Hypothalamus (tissue), 51 donors: Measurements from ENCODE around the gene SOX13.

Experiments
- DNase-seq, 51 donors: peaks; one replicate each; lab custom pipeline; 2025; lab: John Stamatoyannopoulos, UW

Gene SOX13

DNA sequence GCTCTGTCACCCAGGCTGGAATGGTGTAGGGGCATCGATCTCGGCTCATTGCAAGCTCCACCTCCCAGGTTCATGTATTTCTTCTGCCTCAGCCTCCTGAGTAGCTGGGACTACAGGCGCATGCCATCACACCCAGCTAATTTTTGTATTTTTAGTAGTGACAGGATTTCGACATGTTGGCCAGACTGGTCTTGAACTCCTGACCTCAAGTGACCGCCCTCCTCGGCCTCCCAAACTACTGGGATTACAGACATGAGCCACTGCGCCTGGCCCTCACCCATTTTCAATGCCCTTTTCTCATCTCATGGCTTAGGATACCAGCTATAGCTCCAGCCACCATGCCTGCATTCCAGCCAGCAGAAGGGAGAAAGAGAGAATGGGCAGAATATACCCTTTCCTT, 12.9 kb upstream of the SOX13 start:
- no peak for DNase-seq

GRCh38 chr1:204062106-204062505, 10.8 kb upstream of the SOX13 start:
- no peak for DNase-seq

- DNase-seq: peak in 41 of 51 donors; percentile 23 to 92 (median 65)
Observed at GRCh38 chr1:204065174-204065985, 7.5 kb upstream of the SOX13 start.

DNA sequence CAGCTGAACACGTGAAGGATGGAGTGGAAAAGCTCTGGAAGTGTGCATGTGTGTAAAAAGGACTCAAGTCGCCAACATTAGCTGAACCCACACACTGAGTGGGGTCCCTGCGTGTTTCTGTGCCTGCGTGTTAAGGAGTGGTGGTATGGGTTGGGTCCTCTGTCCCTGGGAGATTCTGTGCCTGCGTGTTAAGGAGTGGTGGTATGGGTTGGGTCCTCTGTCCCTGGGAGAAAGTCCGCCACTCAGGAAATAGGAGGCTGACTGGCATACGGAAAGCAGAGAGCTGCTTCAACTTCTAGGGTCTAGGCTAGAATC, 7.0 kb upstream of the SOX13 start:
- DNase-seq: peak in 1 of 51 donors; percentile 10

GRCh38 chr1:204067935-204068334, 5.0 kb upstream of the SOX13 start:
- no peak for DNase-seq

- DNase-seq: no peak
Observed at GRCh38 chr1:204069887-204070286, 3.0 kb upstream of the SOX13 start.

DNA sequence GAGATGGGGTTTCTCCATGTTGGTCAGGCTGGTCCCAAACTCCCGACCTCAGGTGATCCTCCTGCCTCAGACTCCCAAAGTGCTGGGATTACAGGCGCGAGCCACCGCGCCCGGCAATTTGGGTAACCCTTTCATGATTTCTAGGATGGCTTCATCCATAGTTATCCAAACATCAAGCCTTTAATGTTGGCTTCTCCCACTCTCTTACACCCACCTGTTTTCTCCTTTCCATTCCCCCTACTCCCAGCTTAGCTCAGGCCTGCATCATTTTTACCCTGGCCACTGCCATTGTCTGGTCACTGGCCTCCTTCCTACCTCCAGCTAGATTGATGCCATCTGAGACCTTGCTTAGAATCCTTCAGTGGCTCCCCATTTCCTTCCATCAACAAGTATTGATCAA, 2.0 kb upstream of the SOX13 start:
- no peak for DNase-seq

DNA sequence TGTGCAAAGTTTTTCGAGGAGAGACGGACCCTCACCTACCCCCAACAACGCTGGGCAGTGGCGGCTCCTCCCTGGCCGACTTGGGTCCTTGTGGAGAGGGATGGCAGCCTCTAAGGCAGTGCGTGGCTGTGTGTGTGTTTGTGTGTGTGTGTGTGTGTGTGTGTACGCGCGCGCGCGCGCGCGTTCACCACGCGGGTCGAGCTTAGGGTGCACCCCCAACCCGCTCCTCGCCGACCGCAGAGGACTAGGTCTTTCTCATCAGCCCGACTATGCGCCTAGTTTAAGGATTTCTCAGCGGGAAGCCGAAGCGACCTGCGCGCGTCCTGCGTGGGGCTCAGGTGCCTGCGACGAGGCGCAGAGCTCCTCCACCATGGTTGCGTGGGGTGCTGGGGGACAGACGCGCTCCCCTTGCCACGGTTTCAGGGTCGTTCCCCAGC, 940 bp downstream of the SOX13 start:
- DNase-seq: peak in 4 of 51 donors; percentile 51 to 77 (median 55)

- DNase-seq: peak in 35 of 51 donors; percentile 19 to 78 (median 55)
Observed at GRCh38 chr1:204074274-204075138, 1.6 kb downstream of the SOX13 start.

DNA sequence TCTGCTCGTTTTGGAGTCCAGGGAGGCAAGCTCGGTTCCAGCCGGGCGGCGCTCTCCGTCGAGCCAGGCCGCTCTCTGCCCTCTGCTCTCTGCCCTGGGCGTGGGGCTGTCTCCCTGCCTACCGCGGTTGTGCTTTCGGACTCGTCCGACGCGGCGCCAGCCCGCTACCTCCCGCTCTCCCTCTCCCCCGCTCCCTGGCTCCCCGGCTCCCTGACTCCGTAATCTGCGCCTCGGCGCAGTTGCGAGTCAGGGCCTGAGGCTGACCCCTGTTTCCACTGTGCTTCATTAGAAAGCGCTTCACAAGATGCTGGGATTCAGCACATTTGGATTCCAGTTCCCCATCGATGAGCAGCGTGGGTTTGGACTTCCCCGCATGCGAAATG, 2.2 kb downstream of the SOX13 start:
- peak in 5 of 51 donors; percentile 35 to 62 (median 41) for DNase-seq

- no peak for DNase-seq
Observed at GRCh38 chr1:204075890-204076846, 3.3 kb downstream of the SOX13 start.

DNA sequence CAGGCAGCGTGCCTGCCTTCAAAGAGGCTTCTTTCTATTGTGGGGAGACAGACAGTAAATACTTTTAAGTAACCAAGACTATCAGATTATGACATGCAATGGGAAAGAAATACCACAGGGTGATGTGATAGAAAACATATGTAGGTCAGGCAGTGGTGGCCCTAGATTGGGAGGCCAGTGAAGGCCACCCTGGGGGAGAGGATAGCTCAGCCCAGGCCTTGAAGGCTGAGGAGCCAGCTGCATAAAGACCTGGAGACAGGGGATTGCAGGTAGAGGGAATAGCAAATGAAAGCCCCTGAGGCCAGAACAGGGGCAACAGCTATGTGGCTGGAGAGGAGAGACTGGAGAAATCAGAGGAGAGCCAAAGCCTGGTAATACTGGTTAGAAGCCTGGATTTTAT, 4.0 kb downstream of the SOX13 start:
- DNase-seq: no peak

DNA sequence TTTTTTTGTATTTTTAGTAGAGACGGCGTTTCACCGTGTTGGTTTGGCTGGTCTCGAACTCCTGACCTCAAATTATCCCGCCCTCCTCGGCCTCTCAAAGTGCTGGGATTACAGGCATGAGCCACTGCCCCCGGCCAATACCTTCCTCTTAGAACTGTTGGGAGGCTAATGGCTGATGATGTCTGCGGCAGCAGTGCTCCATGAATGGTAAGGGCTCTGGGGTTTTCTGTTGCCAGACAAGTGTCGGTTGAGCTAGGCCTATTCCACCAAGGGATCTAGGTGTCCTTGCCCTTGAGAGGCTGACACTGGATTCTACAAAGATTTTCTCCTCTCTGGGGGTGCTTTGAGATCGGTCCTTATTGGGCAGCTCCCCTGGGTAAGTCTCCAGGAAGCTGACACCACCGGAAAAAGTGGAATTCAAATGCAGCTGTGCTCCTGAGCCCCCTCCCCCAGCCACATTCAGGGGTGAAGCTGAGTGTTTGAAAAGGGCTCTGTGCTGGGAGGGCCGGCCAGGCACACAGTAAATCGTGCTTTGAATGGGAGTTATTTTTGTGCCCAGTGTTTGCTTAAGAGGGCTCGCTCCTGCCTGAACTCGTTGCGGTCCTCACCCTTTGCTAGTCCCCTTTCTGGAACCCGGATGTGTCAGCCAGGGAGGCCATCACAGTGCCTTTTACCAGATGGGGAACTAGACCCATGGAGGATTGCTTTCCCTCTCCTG, 5.2 kb downstream of the SOX13 start:
- peak in 26 of 51 donors; percentile 11 to 68 (median 44) for DNase-seq

DNA sequence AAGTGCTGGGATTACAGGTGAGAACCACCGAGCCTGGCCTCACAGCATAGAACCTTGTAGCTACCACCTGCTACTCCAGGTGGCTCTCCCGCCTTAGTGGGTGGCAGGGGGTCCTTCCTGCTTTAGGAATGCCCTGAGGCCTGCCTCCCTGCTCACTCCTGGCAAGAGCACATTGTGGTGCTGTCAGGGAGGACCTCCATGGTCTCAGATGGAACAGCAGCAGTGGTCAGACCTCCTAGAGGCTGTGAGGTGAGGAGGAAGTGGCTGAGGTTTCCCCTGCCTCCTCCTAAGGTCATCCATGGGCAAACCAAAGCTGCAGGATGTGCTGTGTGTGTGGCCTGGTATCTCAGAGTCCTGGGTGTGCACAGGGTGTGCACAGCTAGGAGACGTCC, 6.7 kb downstream of the SOX13 start:
- no peak for DNase-seq

GRCh38 chr1:204080163-204080903, 7.4 kb downstream of the SOX13 start:
- DNase-seq: peak in 15 of 51 donors; percentile 14 to 56 (median 29)

DNA sequence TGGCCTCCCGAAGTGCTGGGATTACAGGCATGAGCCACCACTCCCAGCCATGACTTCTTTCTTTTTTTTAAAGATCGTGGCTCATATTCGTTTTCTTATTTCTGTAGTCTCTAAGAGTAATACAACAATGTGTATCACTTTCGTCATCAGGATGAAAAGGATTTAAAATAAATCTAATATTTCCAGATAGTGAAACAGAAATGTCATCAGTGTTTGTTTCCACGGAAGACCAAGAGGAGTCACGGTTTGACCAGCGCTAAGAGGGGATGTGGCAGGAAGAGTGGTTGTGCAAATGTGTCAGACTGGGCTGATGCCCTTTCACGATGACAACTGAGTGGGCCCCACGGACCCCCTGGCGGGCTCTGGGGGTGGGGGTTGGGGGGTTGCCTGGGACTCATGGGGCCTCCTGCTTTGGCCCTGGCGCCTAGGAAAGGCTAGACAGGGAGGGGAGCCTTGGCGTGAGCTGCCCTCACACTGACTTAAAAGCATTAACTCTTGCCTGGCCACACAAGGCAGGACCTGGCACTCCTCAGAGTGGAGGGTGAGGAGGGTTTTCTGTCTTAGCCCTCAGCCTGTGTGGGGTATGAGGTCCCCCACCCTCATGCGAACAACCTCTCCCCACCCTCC, 8.4 kb downstream of the SOX13 start:
- no peak for DNase-seq

- no peak for DNase-seq
Observed at GRCh38 chr1:204081791-204082513, 9.0 kb downstream of the SOX13 start.

GRCh38 chr1:204083491-204083890, 10.6 kb downstream of the SOX13 start:
- no peak for DNase-seq
